GM19238 (cell line): ENCODE results near the gene ABCB1.
A peak's percentile ranks its signal among the peaks of the same experiment; 100 is the strongest.

ENCODE experiments used
- DNase-seq: peaks from one replicate; pipeline ENCODE4 v3.0.0; 2011; ENCODE audit warnings: low spot score; ENCODE audit not compliant: insufficient read length

The ABCB1 gene

GRCh38 chr7:87513735-87514335, 86.8 kb downstream of the ABCB1 start:
- no peak for DNase-seq

- DNase-seq, result no peak
Observed at GRCh38 chr7:87512906-87513305, 87.8 kb downstream of the ABCB1 start.

GRCh38 chr7:87511510-87511909, 89.2 kb downstream of the ABCB1 start:
- no peak for DNase-seq

- no peak for DNase-seq
Observed at GRCh38 chr7:87510411-87510875, 90.2 kb downstream of the ABCB1 start.

GRCh38 chr7:87507446-87507845, 93.2 kb downstream of the ABCB1 start:
- no peak for DNase-seq

- DNase-seq, result no peak
Observed at GRCh38 chr7:87506246-87507180, 94.2 kb downstream of the ABCB1 start.

- DNase-seq, result no peak
Observed at GRCh38 chr7:87505557-87506245, 95.0 kb downstream of the ABCB1 start.

GRCh38 chr7:87505122-87505521, 95.6 kb downstream of the ABCB1 start:
- DNase-seq, result no peak

GRCh38 chr7:87499494-87499893, 101.2 kb downstream of the ABCB1 start:
- DNase-seq, result no peak

GRCh38 chr7:87498893-87499292, 101.8 kb downstream of the ABCB1 start:
- no peak for DNase-seq

GRCh38 chr7:87497482-87497881, 103.2 kb downstream of the ABCB1 start:
- DNase-seq, result no peak

GRCh38 chr7:87495366-87495765, 105.3 kb downstream of the ABCB1 start:
- DNase-seq, result no peak

- DNase-seq, result no peak
Observed at GRCh38 chr7:87494454-87494853, 106.2 kb downstream of the ABCB1 start.

- no peak for DNase-seq
Observed at GRCh38 chr7:87483131-87483530, 117.6 kb downstream of the ABCB1 start.

GRCh38 chr7:87482115-87482514, 118.6 kb downstream of the ABCB1 start:
- DNase-seq, result no peak

GRCh38 chr7:87480386-87480785, 120.3 kb downstream of the ABCB1 start:
- DNase-seq, result no peak

- DNase-seq, result no peak
Observed at GRCh38 chr7:87479951-87480350, 120.7 kb downstream of the ABCB1 start.

- no peak for DNase-seq
Observed at GRCh38 chr7:87476179-87476557, 124.5 kb downstream of the ABCB1 start.

- DNase-seq, result peak; percentile 31
Observed at GRCh38 chr7:87475359-87476178, 125.1 kb downstream of the ABCB1 start, which contains the start of gene ABCB4. TSS of gene ABCB4 (minus strand) at chr7:87475680. CDS start at chr7:87475465, 215 bp downstream.

GRCh38 chr7:87474533-87475358, 125.9 kb downstream of the ABCB1 start:
- peak; percentile 26 for DNase-seq
